ENCODE measurements around the gene TADA2B.

DNA sequence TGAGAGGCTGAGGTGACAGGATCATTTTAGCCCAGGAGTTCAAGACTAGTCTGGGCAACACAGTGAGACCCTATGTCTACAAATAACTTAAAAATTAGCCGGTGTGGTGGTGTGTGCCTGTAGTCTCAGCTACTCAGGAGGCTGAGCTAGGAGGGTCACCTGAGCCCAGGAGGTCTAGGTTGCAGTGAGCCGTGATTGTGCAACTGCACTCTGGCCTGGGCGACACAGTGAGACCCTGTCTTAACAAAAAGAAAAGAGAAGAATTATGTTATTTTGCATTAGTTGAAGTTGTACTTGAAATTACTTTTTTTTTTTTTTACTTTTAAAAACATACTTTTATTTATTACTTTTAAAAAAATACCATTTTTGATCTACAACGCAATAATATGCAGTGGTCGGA is 21.8 kb upstream of the TADA2B start:
- no peak for TF ChIP-seq TAF1 (IDR thresholded peaks at IDR 0.05; ENCODE audit: low read depth, low read length)
- TF ChIP-seq POLR2AphosphoS5 (IDR thresholded peaks at IDR 0.05; ENCODE audit: low read depth, low read length), result no peak
